ENCODE measurements around the gene OR1J2.
"Not testable (repeated sequence)": the region's sequence is repeated elsewhere in the genome, so short reads cannot be mapped to it uniquely, and the experiment has no call there.

DNA sequence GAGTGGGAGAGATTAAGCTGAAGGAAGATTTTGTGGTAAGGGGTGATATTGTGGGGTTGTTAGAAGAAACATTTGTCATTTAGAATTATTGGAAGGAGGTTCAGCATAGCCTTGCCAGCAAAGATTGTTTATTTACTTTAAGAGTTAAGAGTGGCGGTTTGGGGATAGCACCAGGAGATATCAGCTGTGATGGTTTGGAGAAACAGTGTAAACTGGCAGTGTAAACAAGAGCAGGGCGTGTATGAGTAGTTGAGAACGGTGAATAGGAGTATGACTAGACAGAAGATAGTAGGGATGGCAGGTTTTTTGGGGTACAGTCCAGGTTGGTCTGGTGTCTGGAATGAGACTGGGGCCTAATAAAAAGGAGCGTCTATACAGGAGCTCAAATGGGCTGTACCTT is 20.6 kb downstream of the OR1J2 start:
- TF ChIP-seq, protein P1, sequence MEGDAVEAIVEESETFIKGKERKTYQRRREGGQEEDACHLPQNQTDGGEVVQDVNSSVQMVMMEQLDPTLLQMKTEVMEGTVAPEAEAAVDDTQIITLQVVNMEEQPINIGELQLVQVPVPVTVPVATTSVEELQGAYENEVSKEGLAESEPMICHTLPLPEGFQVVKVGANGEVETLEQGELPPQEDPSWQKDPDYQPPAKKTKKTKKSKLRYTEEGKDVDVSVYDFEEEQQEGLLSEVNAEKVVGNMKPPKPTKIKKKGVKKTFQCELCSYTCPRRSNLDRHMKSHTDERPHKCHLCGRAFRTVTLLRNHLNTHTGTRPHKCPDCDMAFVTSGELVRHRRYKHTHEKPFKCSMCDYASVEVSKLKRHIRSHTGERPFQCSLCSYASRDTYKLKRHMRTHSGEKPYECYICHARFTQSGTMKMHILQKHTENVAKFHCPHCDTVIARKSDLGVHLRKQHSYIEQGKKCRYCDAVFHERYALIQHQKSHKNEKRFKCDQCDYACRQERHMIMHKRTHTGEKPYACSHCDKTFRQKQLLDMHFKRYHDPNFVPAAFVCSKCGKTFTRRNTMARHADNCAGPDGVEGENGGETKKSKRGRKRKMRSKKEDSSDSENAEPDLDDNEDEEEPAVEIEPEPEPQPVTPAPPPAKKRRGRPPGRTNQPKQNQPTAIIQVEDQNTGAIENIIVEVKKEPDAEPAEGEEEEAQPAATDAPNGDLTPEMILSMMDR (IDR thresholded peaks at IDR 0.05) = not testable (repeated sequence)
- not testable (repeated sequence) for TF ChIP-seq POLR2AphosphoS5 (IDR thresholded peaks at IDR 0.05)

Data from prostate gland (tissue), 2 donors.